HepG2 (cell line): ENCODE data around the gene MGAT5.

Experiments
- ASH2L ChIP-seq: fragments of 300-600, 200-600 bp; sonication (generic); IDR thresholded peaks from 2 replicates; pipeline ENCODE4 v1.7.0; 2017; ENCODE audit warnings: low read depth, mild to moderate bottlenecking, moderate library complexity, mixed read lengths, low read length; ENCODE audit not compliant: insufficient read length
- CBX1 ChIP-seq: IDR thresholded peaks from one replicate; pipeline ENCODE4 v1.6.1; 2016; ENCODE audit warnings: antibody characterized with exemption, low read depth
- KAT2B ChIP-seq: fragments of 150-350 bp; IDR thresholded peaks from 2 replicates; pipeline ENCODE4 v1.6.1; 2014; ENCODE audit warnings: low read depth, low read length, borderline replicate concordance
- POLR2A ChIP-seq, 2 experiments: IDR thresholded peaks; 2 replicates each; pipeline ENCODE4 v1.6.1; 2011; ENCODE audit warnings: low read depth in 2 of 2, low read length in 2 of 2, mild to moderate bottlenecking in 1 of 2, moderate library complexity in 1 of 2; ENCODE audit not compliant: insufficient read depth in 1 of 2
- SMC3 ChIP-seq: IDR thresholded peaks from 2 replicates; pipeline ENCODE4 v1.6.1; 2011; ENCODE audit warnings: low read length, improper control_type of control experiment
- TP53 ChIP-seq: sonication (generic); formaldehyde crosslinking; conservative IDR thresholded peaks from 2 replicates; pipeline ENCODE4 v1.4.0; 2020; ENCODE audit warnings: missing genetic modification reagents
- ZFP37 ChIP-seq: sonication (generic); formaldehyde crosslinking; IDR thresholded peaks from 2 replicates; pipeline ENCODE4 v1.4.0; 2020; ENCODE audit warnings: missing genetic modification reagents, borderline replicate concordance
- ZNF326 ChIP-seq: sonication (generic); formaldehyde crosslinking; IDR thresholded peaks from 2 replicates; pipeline ENCODE4 v1.4.0; 2020; ENCODE audit warnings: missing genetic modification reagents, borderline replicate concordance

- TF ChIP-seq TP53 (CRISPR knock-in tag), result no peak
- no peak for TF ChIP-seq KAT2B
- TF ChIP-seq SMC3, result no peak
- TF ChIP-seq CBX1, result no peak
- TF ChIP-seq POLR2A (IDR thresholded peaks at IDR 0.05; ENCODE audit: insufficient read depth in 1 of 2, low read depth in 2 of 2, low read length in 2 of 2), result no peak
- TF ChIP-seq ZFP37 (CRISPR knock-in tag), result no peak
- TF ChIP-seq ASH2L, result no peak
- TF ChIP-seq ZNF326 (CRISPR knock-in tag), result no peak
Observed at GRCh38 chr2:134323777-134324176, 69.9 kb downstream of the MGAT5 start.
